H9 (cell line): ENCODE measurements around the gene AFMID. TPM values are rescaled to one million over a fixed set of nuclear protein-coding genes. Genes with fewer than 3 reads are reported as not detected.

ENCODE experiments used
- DNase-seq: peaks from one replicate; pipeline ENCODE4 v3.0.0-alpha.2; 2017
- H2AFZ ChIP-seq: one replicate; pipeline ENCODE4 v1.6.1; 2013; ENCODE audit warnings: mild to moderate bottlenecking, low read length, control low read depth, moderate library complexity
- H2AK5ac ChIP-seq: 2 replicates; pipeline ENCODE4 v1.6.1; 2013; ENCODE audit warnings: low read length, control low read depth, mixed read lengths; ENCODE audit not compliant: insufficient read length
- H2BK120ac ChIP-seq: one replicate; pipeline ENCODE4 v1.6.1; 2013; ENCODE audit warnings: low read depth, mild to moderate bottlenecking, low read length, control low read depth, inconsistent platforms; ENCODE audit not compliant: poor library complexity, severe bottlenecking
- H2BK12ac ChIP-seq: 2 replicates; pipeline ENCODE4 v1.6.1; 2013; ENCODE audit warnings: low read length, control low read depth, mixed read lengths, low read depth; ENCODE audit not compliant: insufficient read length
- H2BK15ac ChIP-seq: 2 replicates; pipeline ENCODE4 v1.6.1; 2013; ENCODE audit warnings: low read depth, low read length, control low read depth
- H2BK20ac ChIP-seq: one replicate; pipeline ENCODE4 v1.6.1; 2013; ENCODE audit warnings: low read depth, mild to moderate bottlenecking, low read length, control low read depth, inconsistent platforms; ENCODE audit not compliant: poor library complexity, severe bottlenecking
- H2BK5ac ChIP-seq: 2 replicates; pipeline ENCODE4 v1.6.1; 2013; ENCODE audit warnings: low read length, control low read depth, mixed read lengths; ENCODE audit not compliant: insufficient read length
- H3K14ac ChIP-seq: 2 replicates; pipeline ENCODE4 v1.6.1; 2013; ENCODE audit warnings: low read length, control low read depth; ENCODE audit not compliant: insufficient read depth
- H3K18ac ChIP-seq: 2 replicates; pipeline ENCODE4 v1.6.1; 2013; ENCODE audit warnings: low read depth, mild to moderate bottlenecking, mixed read lengths, low read length, control low read depth; ENCODE audit not compliant: insufficient read length
- H3K23ac ChIP-seq: 2 replicates; pipeline ENCODE4 v1.6.1; 2013; ENCODE audit warnings: low read length, control low read depth, mixed read lengths, low read depth; ENCODE audit not compliant: insufficient read length
- H3K23me2 ChIP-seq: 2 replicates; pipeline ENCODE4 v1.6.1; 2013; ENCODE audit warnings: low read depth, mild to moderate bottlenecking, mixed read lengths, low read length, control low read depth; ENCODE audit not compliant: insufficient read length, poor library complexity, severe bottlenecking
- H3K27ac ChIP-seq: 2 replicates; pipeline ENCODE4 v1.5.1; 2013; ENCODE audit warnings: low read length, control low read depth, mixed read lengths, low read depth; ENCODE audit not compliant: insufficient read length
- H3K27me3 ChIP-seq: 2 replicates; pipeline ENCODE4 v1.6.1; 2013; ENCODE audit warnings: low read length, control low read depth, inconsistent platforms; ENCODE audit not compliant: insufficient read depth
- H3K4ac ChIP-seq: 2 replicates; pipeline ENCODE4 v1.6.1; 2013; ENCODE audit warnings: low read depth, mild to moderate bottlenecking, control low read depth, inconsistent platforms, low read length, moderate library complexity
- H3K4me1 ChIP-seq: 2 replicates; pipeline ENCODE4 v1.6.1; 2013; ENCODE audit warnings: low read length, control low read depth, inconsistent platforms; ENCODE audit not compliant: insufficient read depth
- H3K4me2 ChIP-seq: 2 replicates; pipeline ENCODE4 v1.6.1; 2013; ENCODE audit warnings: low read length, control low read depth, mixed read lengths; ENCODE audit not compliant: insufficient read length, insufficient read depth
- H3K56ac ChIP-seq: 2 replicates; pipeline ENCODE4 v1.6.1; 2013; ENCODE audit warnings: low read depth, mild to moderate bottlenecking, mixed read lengths, low read length, control low read depth; ENCODE audit not compliant: insufficient read length
- H3K79me1 ChIP-seq: 2 replicates; pipeline ENCODE4 v1.6.1; 2013; ENCODE audit warnings: low read depth, mild to moderate bottlenecking, moderate library complexity, low read length, control low read depth, inconsistent platforms; ENCODE audit not compliant: insufficient read depth, poor library complexity, severe bottlenecking
- H3K79me2 ChIP-seq: 2 replicates; pipeline ENCODE4 v1.6.1; 2013; ENCODE audit warnings: low read length, control low read depth, inconsistent platforms; ENCODE audit not compliant: insufficient read depth
- H3K9ac ChIP-seq: 2 replicates; pipeline ENCODE4 v1.6.1; 2013; ENCODE audit warnings: low read length, control low read depth, mixed read lengths; ENCODE audit not compliant: insufficient read length; ENCODE audit errors: extremely low read depth
- H3K9me3 ChIP-seq: one replicate; pipeline ENCODE4 v1.6.1; 2013; ENCODE audit warnings: low read depth, low read length, inconsistent platforms; ENCODE audit not compliant: control insufficient read depth
- H3T11ph ChIP-seq: one replicate; pipeline ENCODE4 v1.6.1; 2013; ENCODE audit warnings: mild to moderate bottlenecking, low read length, control low read depth, inconsistent platforms
- H4K20me1 ChIP-seq: one replicate; pipeline ENCODE4 v1.6.1; 2013; ENCODE audit not compliant: control insufficient read depth, insufficient read length, insufficient read depth
- H4K5ac ChIP-seq: 2 replicates; pipeline ENCODE4 v1.6.1; 2013; ENCODE audit warnings: low read depth, mild to moderate bottlenecking, mixed read lengths, low read length, control low read depth; ENCODE audit not compliant: insufficient read length
- H4K8ac ChIP-seq: replicated peaks from 2 replicates; pipeline ENCODE4 v1.6.1; 2013; ENCODE audit warnings: low read length, control low read depth, mixed read lengths, low read depth; ENCODE audit not compliant: insufficient read length
- H4K91ac ChIP-seq: 2 replicates; pipeline ENCODE4 v1.6.1; 2013; ENCODE audit warnings: low read depth, mild to moderate bottlenecking, moderate library complexity, mixed read lengths, low read length, control low read depth; ENCODE audit not compliant: insufficient read length
- H3K27ac Mint-ChIP-seq, 3 experiments: 2 replicates in 2 of 3; 3 replicates in 1 of 3; pipeline ENCODE4 v1.8.0; 2020 to 2021; ENCODE audit warnings: mixed read lengths in 3 of 3, mild to moderate bottlenecking in 1 of 3, moderate library complexity in 1 of 3
- H3K27me3 Mint-ChIP-seq: 2 replicates; pipeline ENCODE4 v1.8.0; 2021; ENCODE audit warnings: low read depth, mild to moderate bottlenecking, moderate library complexity, mixed read lengths
- H3K36me3 Mint-ChIP-seq, 3 experiments: 2 replicates in 2 of 3; 3 replicates in 1 of 3; pipeline ENCODE4 v1.8.0; 2020 to 2021; ENCODE audit warnings: low read depth in 3 of 3, mixed read lengths in 3 of 3; ENCODE audit not compliant: insufficient read depth in 1 of 3
- H3K4me1 Mint-ChIP-seq, 2 experiments: 2 replicates each; pipeline ENCODE4 v1.8.0; 2020; ENCODE audit warnings: mixed read lengths in 2 of 2
- H3K4me3 Mint-ChIP-seq, 2 experiments: 2 replicates in 1 of 2; 3 replicates in 1 of 2; pipeline ENCODE4 v1.8.0; 2020 to 2021; ENCODE audit warnings: mild to moderate bottlenecking in 2 of 2, mixed read lengths in 2 of 2, moderate library complexity in 1 of 2
- H3K9me3 Mint-ChIP-seq, 2 experiments: 2 replicates in 1 of 2; 3 replicates in 1 of 2; pipeline ENCODE4 v1.8.0; 2020; ENCODE audit warnings: mild to moderate bottlenecking in 2 of 2, mixed read lengths in 2 of 2, moderate library complexity in 1 of 2
- WGBS: extraction: QIAGEN DNeasy Blood & Tissue Kit; methylation state at CpG from one replicate; pipeline ENCODE4 v1.1.7; 2013; ENCODE audit warnings: missing lambda C conversion rate, low lambda C conversion rate, mixed read lengths; ENCODE audit not compliant: insufficient read length; ENCODE audit errors: extremely low coverage; 5-methylcytosine and 5-hydroxymethylcytosine counted together
- total RNA-seq: library from RNA; stranded (reverse); gene quantifications from 2 replicates; pipeline ENCODE4 v1.2.1, GENCODE V29; 2021
- TF ChIP-seq, protein P1 (sequence below): fragments of 200-600 bp; sonication (generic); conservative IDR thresholded peaks from 3 replicates; pipeline ENCODE4 v1.8.0; 2021; ENCODE audit warnings: antibody characterized with exemption, mild to moderate bottlenecking

The AFMID gene
- total RNA-seq, 1 experiment from 2014 or later, result 64.1 TPM

- Histone ChIP-seq H3K23me2 (no peaks in the 10 kb centered on the region), H4K8ac (no peak overlapping the region), H3K27me3 (no peaks in the 10 kb centered on the region), H3K4me2 (no peak overlapping the region), H2BK12ac (no peak overlapping the region), H2BK5ac (no peak overlapping the region), H2BK120ac (no peak overlapping the region), H3K79me1 (no peaks in the 10 kb centered on the region), H3K79me2 (no peaks in the 10 kb centered on the region), H4K5ac (no peak overlapping the region), H2AFZ (no peak overlapping the region), H3K27ac (no peak overlapping the region), H3K14ac (no peak overlapping the region), H3K9me3 (no peaks in the 10 kb centered on the region), H3K56ac (no peak overlapping the region), H4K20me1 (no peaks in the 10 kb centered on the region), H2AK5ac (no peak overlapping the region), H3K23ac (no peak overlapping the region), H3K18ac (no peak overlapping the region), H3K9ac (no peak overlapping the region), H3T11ph (no peak overlapping the region), H4K91ac (no peak overlapping the region), H2BK15ac (no peak overlapping the region), H3K4me1 (no peaks in the 10 kb centered on the region; the same call in 1 of the 2 replicates), H2BK20ac (no peak overlapping the region), H3K4ac (no peak overlapping the region)
- WGBS, result no CpG with 5 or more reads among the region's 22 CpGs
- Mint-ChIP-seq H3K9me3 (no peaks in the 10 kb centered on the region), H3K4me3 (no peak overlapping the region), H3K36me3 (no peaks in the 10 kb centered on the region; a peak in 2 of 7 replicates), H3K27me3 (peaks cover 1% of the 10 kb centered on the region; the same call in 1 of the 2 replicates), H3K27ac (no peak overlapping the region), H3K4me1 (peaks cover 6 to 18% of the 10 kb centered on the region in 2 experiments)
- DNase-seq, result no peak
- TF ChIP-seq, protein P1, sequence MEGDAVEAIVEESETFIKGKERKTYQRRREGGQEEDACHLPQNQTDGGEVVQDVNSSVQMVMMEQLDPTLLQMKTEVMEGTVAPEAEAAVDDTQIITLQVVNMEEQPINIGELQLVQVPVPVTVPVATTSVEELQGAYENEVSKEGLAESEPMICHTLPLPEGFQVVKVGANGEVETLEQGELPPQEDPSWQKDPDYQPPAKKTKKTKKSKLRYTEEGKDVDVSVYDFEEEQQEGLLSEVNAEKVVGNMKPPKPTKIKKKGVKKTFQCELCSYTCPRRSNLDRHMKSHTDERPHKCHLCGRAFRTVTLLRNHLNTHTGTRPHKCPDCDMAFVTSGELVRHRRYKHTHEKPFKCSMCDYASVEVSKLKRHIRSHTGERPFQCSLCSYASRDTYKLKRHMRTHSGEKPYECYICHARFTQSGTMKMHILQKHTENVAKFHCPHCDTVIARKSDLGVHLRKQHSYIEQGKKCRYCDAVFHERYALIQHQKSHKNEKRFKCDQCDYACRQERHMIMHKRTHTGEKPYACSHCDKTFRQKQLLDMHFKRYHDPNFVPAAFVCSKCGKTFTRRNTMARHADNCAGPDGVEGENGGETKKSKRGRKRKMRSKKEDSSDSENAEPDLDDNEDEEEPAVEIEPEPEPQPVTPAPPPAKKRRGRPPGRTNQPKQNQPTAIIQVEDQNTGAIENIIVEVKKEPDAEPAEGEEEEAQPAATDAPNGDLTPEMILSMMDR, result no peak
Measured at GRCh38 chr17:78163881-78164747, 23.0 kb upstream of the AFMID start.
